Activated naive CD8-positive, alpha-beta T cell treated with anti-CD3 and anti-CD28 coated beads, Interleukin-2, amount 50 U/mL, for 24 hours (primary cell): Measurements from ENCODE around the gene CHRM2.
A peak's percentile ranks its signal among the peaks of the same experiment; 100 is the strongest.
"Not testable (repeated sequence)": the region's sequence is repeated elsewhere in the genome, so short reads cannot be mapped to it uniquely, and the experiment has no call there.

Source experiments
- ATAC-seq: fragments of 150-1000 bp; cut with Tn5 transposase; one replicate; pipeline ENCODE4 v1.10.0; 2021
- DNase-seq: peaks from one replicate; pipeline ENCODE4 v3.0.0; 2021
- H3K27ac Mint-ChIP-seq: one replicate; pipeline ENCODE4 v1.8.0; 2021; ENCODE audit warnings: mild to moderate bottlenecking, mixed read lengths
- H3K27me3 Mint-ChIP-seq: one replicate; pipeline ENCODE4 v1.8.0; 2021; ENCODE audit warnings: mixed read lengths
- H3K36me3 Mint-ChIP-seq: one replicate; pipeline ENCODE4 v1.8.0; 2021; ENCODE audit warnings: low read depth, mixed read lengths
- H3K4me1 Mint-ChIP-seq: one replicate; pipeline ENCODE4 v1.8.0; 2021; ENCODE audit warnings: mixed read lengths
- H3K4me3 Mint-ChIP-seq: one replicate; pipeline ENCODE4 v1.8.0; 2021; ENCODE audit warnings: mild to moderate bottlenecking, moderate library complexity, mixed read lengths
- H3K9me3 Mint-ChIP-seq: one replicate; pipeline ENCODE4 v1.8.0; 2021; ENCODE audit warnings: mixed read lengths

CHRM2 gene

GRCh38 chr7:136868496-136869000 lies at the start of gene CHRM2:
Gene CHRM2 (plus strand): TSS chr7:136868652. CDS start chr7:137014866, 146,214 bp downstream.
- Mint-ChIP-seq H3K27me3 (peaks cover 35% of the 10 kb centered on the region), H3K36me3 (no peaks in the 10 kb centered on the region), H3K27ac (no peak within 1 kb of the TSS), H3K9me3 (no peaks in the 10 kb centered on the region), H3K4me1 (no peaks in the 10 kb centered on the region), H3K4me3 (no peak within 1 kb of the TSS)
- ATAC-seq (no peak), DNase-seq (no peak)

- H3K4me3 Mint-ChIP-seq, ATAC-seq, H3K27ac Mint-ChIP-seq, H3K36me3 Mint-ChIP-seq, H3K27me3 Mint-ChIP-seq, DNase-seq, H3K4me1 Mint-ChIP-seq: not testable (repeated sequence)
- peaks cover 10% of the 10 kb centered on the region for H3K9me3 Mint-ChIP-seq
Observed at GRCh38 chr7:136831398-136831797, 37.1 kb upstream of the CHRM2 start.

- H3K27ac Mint-ChIP-seq = no peak overlapping the region
- H3K9me3 Mint-ChIP-seq = peaks cover 16% of the 10 kb centered on the region
- ATAC-seq (no peak), DNase-seq (no peak)
- H3K27me3 Mint-ChIP-seq = peaks cover 1% of the 10 kb centered on the region
- H3K4me1 Mint-ChIP-seq = no peaks in the 10 kb centered on the region
- no peak overlapping the region for H3K4me3 Mint-ChIP-seq
- H3K36me3 Mint-ChIP-seq = no peaks in the 10 kb centered on the region
Observed at GRCh38 chr7:136845899-136846465, 22.5 kb upstream of the CHRM2 start.

- peaks cover 1% of the 10 kb centered on the region for H3K27me3 Mint-ChIP-seq
- no peak for DNase-seq
- no peaks in the 10 kb centered on the region for H3K4me1 Mint-ChIP-seq
- no peak overlapping the region for H3K4me3 Mint-ChIP-seq
- no peak overlapping the region for H3K27ac Mint-ChIP-seq
- ATAC-seq = no peak
- H3K36me3 Mint-ChIP-seq = no peaks in the 10 kb centered on the region
- peaks cover 13% of the 10 kb centered on the region for H3K9me3 Mint-ChIP-seq
Observed at GRCh38 chr7:136847858-136848257, 20.6 kb upstream of the CHRM2 start.

GRCh38 chr7:136853654-136854053 lies 14.8 kb upstream of the CHRM2 start:
- no peak for DNase-seq
- Mint-ChIP-seq H3K27me3 (no peaks in the 10 kb centered on the region), H3K9me3 (peaks cover 17% of the 10 kb centered on the region), H3K27ac (no peak overlapping the region), H3K4me1 (no peaks in the 10 kb centered on the region), H3K4me3 (no peak overlapping the region), H3K36me3 (no peaks in the 10 kb centered on the region)
- ATAC-seq = no peak

- no peak for ATAC-seq
- Mint-ChIP-seq H3K27me3 (no peaks in the 10 kb centered on the region), H3K4me1 (no peaks in the 10 kb centered on the region), H3K9me3 (peaks cover 17% of the 10 kb centered on the region), H3K36me3 (no peaks in the 10 kb centered on the region), H3K4me3 (no peak overlapping the region), H3K27ac (no peak overlapping the region)
- no peak for DNase-seq
Observed at GRCh38 chr7:136857573-136857972, 10.9 kb upstream of the CHRM2 start.

- H3K27me3 Mint-ChIP-seq = no peaks in the 10 kb centered on the region
- H3K9me3 Mint-ChIP-seq = peaks cover 14% of the 10 kb centered on the region
- no peak for ATAC-seq
Observed at GRCh38 chr7:136859803-136860202, 8.6 kb upstream of the CHRM2 start.

GRCh38 chr7:136865236-136865635 lies 3.2 kb upstream of the CHRM2 start:
- no peaks in the 10 kb centered on the region for H3K36me3 Mint-ChIP-seq
- H3K9me3 Mint-ChIP-seq = no peaks in the 10 kb centered on the region
- no peak for DNase-seq
- H3K27me3 Mint-ChIP-seq = peaks cover 14% of the 10 kb centered on the region
- no peak for ATAC-seq
- H3K27ac Mint-ChIP-seq = no peak overlapping the region
- no peaks in the 10 kb centered on the region for H3K4me1 Mint-ChIP-seq
- no peak overlapping the region for H3K4me3 Mint-ChIP-seq

More at GRCh38 chr7:136859803-136860202, 8.6 kb upstream of the CHRM2 start:
- no peak for DNase-seq
- H3K27ac Mint-ChIP-seq = no peak overlapping the region
- H3K36me3 Mint-ChIP-seq = no peaks in the 10 kb centered on the region
- H3K4me1 Mint-ChIP-seq = no peaks in the 10 kb centered on the region
- no peak overlapping the region for H3K4me3 Mint-ChIP-seq

GRCh38 chr7:136865777-136866176 lies 2.7 kb upstream of the CHRM2 start:
- no peak overlapping the region for H3K4me3 Mint-ChIP-seq
- no peaks in the 10 kb centered on the region for H3K36me3 Mint-ChIP-seq
- no peak overlapping the region for H3K27ac Mint-ChIP-seq
- peaks cover 20% of the 10 kb centered on the region for H3K27me3 Mint-ChIP-seq
- no peak for DNase-seq
- H3K9me3 Mint-ChIP-seq = no peaks in the 10 kb centered on the region
- no peaks in the 10 kb centered on the region for H3K4me1 Mint-ChIP-seq
- no peak for ATAC-seq

- no peak overlapping the region for H3K27ac Mint-ChIP-seq
- no peak for DNase-seq
- no peak overlapping the region for H3K4me3 Mint-ChIP-seq
- no peaks in the 10 kb centered on the region for H3K9me3 Mint-ChIP-seq
- peaks cover 35% of the 10 kb centered on the region for H3K27me3 Mint-ChIP-seq
- no peaks in the 10 kb centered on the region for H3K4me1 Mint-ChIP-seq
- no peak for ATAC-seq
- no peaks in the 10 kb centered on the region for H3K36me3 Mint-ChIP-seq
Observed at GRCh38 chr7:136869001-136869961, 829 bp downstream of the CHRM2 start.

GRCh38 chr7:136869991-136870865 lies 1.8 kb downstream of the CHRM2 start:
- Mint-ChIP-seq H3K9me3 (no peaks in the 10 kb centered on the region), H3K4me3 (no peak overlapping the region), H3K27me3 (peaks cover 35% of the 10 kb centered on the region), H3K27ac (no peak overlapping the region), H3K4me1 (no peaks in the 10 kb centered on the region), H3K36me3 (no peaks in the 10 kb centered on the region)
- ATAC-seq = peak; percentile 15
- DNase-seq = no peak

GRCh38 chr7:136870866-136871487 lies 2.5 kb downstream of the CHRM2 start:
- Mint-ChIP-seq H3K9me3 (no peaks in the 10 kb centered on the region), H3K4me1 (no peaks in the 10 kb centered on the region), H3K27ac (no peak overlapping the region), H3K36me3 (no peaks in the 10 kb centered on the region), H3K4me3 (no peak overlapping the region), H3K27me3 (peaks cover 35% of the 10 kb centered on the region)
- no peak for DNase-seq
- ATAC-seq = no peak

GRCh38 chr7:136874393-136875032 lies 6.1 kb downstream of the CHRM2 start:
- Mint-ChIP-seq H3K4me3 (no peak overlapping the region), H3K36me3 (no peaks in the 10 kb centered on the region), H3K27ac (no peak overlapping the region)

More at GRCh38 chr7:136874393-136875032, 6.1 kb downstream of the CHRM2 start:
- H3K4me1 Mint-ChIP-seq = no peaks in the 10 kb centered on the region
- H3K27me3 Mint-ChIP-seq = peaks cover 21% of the 10 kb centered on the region
- ATAC-seq = no peak
- DNase-seq = no peak
- H3K9me3 Mint-ChIP-seq = no peaks in the 10 kb centered on the region
